NCI-H2171 treated with DMSO at 0.1 percent for 48 hours (cell line): ENCODE results near the gene LYSMD2.

ENCODE experiments used
- DNase-seq: peaks from one replicate; lab custom pipeline; 2025; lab: John Stamatoyannopoulos, UW

Gene LYSMD2

DNA sequence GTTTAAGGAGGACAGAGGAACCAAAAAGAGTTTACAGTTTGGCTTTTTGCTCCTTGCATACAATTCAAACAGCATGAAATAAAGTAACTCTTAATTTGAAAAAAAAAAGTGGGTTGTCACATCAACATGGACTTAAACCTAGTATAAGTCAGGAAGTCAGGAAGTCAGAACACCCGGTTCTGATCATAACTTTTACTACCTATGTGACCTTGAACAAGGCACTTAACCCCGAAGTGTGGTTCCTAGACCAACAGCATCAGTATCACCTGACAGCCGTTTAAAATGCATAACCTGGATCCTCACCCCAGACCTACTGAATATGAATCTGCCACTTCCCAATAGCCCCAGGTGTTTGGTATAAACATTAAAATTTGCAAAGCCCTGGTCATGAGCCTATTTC is 18.7 kb downstream of the LYSMD2 start:
- no peak for DNase-seq

- DNase-seq, result no peak
Measured at GRCh38 chr15:51718219-51718618, 19.2 kb downstream of the LYSMD2 start.

- DNase-seq, result no peak
Measured at GRCh38 chr15:51714911-51715310, 22.5 kb downstream of the LYSMD2 start.

GRCh38 chr15:51714162-51714561 is 23.3 kb downstream of the LYSMD2 start:
- DNase-seq, result no peak

- DNase-seq, result no peak
Measured at GRCh38 chr15:51709031-51709430, 28.4 kb downstream of the LYSMD2 start.

DNA sequence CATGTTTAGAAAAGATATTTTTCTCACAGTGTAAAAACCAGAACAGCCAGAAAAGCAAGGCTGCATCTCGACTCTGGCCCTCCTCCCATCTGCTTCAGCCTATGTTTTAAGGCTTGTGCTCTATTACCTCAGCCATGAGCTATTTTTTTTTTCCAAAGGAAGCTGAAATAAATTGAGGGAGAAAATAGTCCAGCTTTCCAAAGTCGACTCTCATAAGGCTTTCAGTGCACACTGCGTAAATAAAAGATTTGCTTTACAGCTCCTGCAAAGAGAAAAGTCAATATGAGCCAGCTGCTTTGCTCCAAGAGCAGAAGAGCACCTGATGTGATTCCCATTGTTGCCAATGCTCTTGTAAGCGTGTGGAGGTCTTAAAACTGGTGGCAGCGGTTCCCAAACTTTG is 29.4 kb downstream of the LYSMD2 start:
- DNase-seq, result peak; percentile 82

DNA sequence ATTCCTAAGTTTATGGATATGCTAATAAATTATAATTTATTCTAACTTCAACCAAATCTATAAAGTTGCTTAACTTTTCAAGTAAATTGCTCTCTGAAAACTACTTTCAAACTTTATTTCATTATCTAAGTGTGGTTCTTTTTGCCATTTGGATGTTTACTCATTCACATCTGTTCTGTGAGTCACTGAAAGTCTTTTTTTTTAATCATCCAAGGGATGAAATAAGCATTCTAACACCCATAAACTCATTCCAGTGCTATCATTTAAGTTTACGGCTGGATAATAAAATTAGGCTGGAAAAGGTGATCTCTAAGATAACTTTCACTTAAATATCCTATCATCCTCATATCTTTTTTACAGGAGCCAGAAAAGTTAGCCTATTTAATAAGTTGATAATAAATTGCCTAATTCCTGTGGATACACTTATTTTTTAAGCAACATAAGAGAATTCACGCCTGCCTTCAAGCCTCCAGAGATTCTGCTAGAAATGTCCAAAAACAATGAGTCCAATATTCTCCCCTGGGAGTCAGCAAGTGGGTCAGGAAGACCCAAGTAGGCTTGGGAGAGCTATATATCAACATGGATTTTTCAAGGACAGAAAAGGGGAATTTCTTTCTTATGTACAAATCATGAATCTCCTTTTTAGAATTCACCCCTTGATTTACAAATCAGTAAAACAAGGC is 30.4 kb downstream of the LYSMD2 start:
- no peak for DNase-seq

DNA sequence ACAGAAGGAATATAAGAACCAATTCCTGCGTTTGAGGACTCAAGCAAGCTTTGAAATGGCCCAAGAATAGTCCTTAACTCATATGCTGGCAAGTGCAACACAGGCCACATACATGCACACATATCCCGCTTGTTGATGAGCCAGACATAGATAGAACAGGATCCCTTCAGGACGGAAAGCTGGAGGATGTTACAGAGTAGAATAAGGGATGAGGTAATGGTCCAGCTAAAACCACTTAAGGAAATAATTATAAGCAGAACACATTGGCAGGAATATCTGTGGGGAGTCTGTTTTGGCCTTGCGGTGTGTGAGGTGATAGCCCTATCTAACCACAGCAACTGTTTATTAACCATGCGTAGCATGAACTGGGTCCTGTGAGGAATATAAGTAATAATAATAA is 31.2 kb downstream of the LYSMD2 start:
- no peak for DNase-seq

DNA sequence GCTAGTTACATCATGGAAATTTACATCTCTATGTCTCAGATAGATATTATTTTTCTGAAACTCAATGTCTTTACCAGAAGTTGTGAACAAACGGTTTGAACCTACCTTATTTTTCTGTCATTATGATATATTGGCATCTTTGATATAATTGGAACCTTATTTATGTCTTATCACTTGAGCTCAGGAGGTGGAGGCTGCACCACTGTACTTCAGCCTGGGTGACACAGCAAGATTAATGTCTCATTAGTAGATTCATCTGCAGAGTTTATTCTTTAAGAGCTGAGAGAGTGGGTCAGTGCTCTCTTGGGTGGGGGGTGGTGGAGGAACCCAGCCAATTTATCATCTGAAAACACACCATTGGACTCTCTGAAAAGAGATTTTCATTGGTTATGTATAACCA is 34.7 kb downstream of the LYSMD2 start:
- DNase-seq, result no peak

GRCh38 chr15:51699373-51699772 is 38.1 kb downstream of the LYSMD2 start:
- DNase-seq, result no peak

GRCh38 chr15:51697163-51697562 is 40.3 kb downstream of the LYSMD2 start:
- no peak for DNase-seq

DNA sequence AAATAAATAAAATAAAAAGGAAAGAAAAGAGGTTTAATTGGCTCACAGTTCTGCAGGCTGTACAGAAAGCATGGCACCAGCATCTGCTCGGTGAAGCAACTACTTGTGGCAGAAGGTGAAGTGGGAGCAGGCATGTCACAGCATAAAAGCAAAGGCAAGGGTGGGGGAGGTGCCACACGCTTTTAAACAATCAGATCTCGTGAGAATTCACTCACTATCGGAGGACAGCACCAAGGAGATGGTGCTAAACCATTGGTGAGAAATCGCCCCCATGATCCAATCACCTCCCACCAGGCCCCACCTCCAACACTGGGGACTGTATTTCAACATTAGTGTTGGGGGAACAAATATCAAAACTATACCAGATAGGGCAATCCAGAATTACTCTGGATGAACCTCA is 40.9 kb downstream of the LYSMD2 start:
- peak; percentile 78 for DNase-seq

- peak; percentile 11 for DNase-seq
Measured at GRCh38 chr15:51692154-51692553, 45.3 kb downstream of the LYSMD2 start.

DNA sequence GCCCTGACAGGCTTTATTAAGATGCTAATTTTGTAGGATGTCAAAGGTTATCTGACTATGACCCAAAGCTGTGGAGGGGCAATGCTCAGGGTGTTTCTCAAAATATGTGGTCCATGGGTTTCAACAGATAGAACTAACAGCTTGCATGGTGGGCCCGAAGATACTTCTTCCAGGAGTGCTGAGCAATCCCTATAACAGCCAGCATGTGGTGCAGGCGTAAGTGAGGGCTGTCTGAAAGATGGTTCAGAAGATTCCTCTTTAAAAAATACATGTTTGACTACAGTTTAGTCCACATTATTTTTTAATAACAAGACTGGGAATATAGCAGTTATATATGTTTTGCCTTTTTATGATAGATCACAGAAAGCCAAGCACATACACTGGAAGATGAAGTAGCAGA is 48.6 kb downstream of the LYSMD2 start:
- peak; percentile 43 for DNase-seq

DNA sequence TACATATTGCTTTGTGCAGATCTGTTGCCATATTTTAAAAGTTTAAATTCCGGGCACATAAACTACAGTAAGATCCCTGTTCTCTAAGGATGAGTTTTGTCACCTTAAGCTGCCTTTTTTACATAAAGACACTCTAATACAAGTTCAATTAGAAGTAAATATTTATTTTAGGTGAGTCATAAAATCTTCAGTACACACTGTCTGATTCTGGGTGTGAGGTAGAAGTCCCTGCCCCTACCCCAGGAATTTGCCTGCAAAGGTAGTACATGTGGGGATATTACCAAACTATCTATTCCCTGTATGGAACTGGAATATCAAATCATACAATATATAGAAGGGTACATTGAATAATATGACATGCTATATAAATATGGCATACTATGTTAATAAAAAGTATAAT is 49.9 kb downstream of the LYSMD2 start:
- DNase-seq, result no peak

GRCh38 chr15:51681303-51681963 is 56.0 kb downstream of the LYSMD2 start, which contains the start of gene SCG3:
SCG3 (plus strand) TSS chr15:51681503; CDS start chr15:51681756, 253 bp downstream.
- DNase-seq, result peak; percentile 95

GRCh38 chr15:51680321-51680720 is 57.1 kb downstream of the LYSMD2 start:
- no peak for DNase-seq

- DNase-seq, result peak; percentile 45
Measured at GRCh38 chr15:51678096-51678495, 59.4 kb downstream of the LYSMD2 start.

DNA sequence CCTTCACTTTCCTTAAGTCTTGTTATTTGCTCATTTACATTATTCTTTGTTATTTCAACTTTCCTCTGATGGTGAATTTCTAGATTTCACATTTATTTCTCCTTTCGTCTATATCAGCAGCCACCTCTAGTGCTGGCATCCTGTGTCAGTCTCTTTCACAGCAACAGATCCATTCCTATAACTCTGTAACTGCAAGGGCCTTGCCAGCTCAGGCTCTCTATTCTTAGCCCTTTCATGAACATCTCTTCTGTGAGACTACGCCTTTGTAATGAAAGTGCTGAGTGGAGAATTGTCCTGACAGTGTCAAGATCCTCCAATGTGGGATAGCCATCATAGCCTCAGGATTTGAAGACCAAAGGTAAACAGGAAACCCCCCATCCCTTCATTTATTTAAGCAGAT is 60.0 kb downstream of the LYSMD2 start:
- no peak for DNase-seq

DNA sequence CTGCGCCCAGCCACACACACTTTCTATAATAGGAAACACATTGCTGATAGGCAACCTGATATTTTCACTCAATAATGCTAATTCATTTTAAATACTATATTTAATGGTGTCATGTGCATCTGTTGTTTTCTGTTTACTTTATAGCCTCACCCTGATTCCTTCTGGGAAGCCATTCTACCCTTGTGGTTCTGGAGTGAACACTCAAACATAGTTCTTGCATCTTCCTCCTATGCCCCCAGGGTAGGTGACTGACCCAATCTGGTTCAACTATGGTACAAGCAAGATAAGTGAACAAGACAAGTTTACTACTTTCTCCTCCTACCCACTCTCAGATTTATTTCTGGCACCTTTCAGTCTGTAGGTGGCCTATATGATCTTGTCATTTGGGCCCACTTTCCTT is 60.4 kb downstream of the LYSMD2 start:
- DNase-seq, result no peak

DNA sequence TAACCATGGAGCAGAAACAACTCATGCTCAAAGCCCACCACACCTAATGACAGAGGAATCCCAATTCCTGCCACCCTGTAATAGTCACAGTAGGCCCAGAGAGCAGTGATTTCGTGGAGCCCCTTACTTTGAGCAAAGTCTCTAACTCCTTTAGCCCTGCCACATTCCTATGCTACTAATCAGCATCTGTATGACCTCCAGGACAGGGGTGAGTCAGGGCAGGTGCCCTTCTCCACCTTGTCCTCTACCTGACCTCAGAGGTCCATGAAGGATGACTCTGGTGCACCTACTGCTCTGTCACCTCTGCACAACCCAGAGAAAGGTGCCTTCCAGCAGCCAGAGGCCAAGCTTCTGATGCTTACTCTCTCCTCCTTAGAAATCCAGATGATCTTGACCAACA is 62.2 kb downstream of the LYSMD2 start:
- no peak for DNase-seq
